PC-3 (cell line): ENCODE measurements around the gene HOXC12. TPM values are rescaled to one million over a fixed set of nuclear protein-coding genes. Genes with fewer than 3 reads are reported as not detected.

ENCODE experiments used
- ATAC-seq: fragments of 200-7000 bp; cut with Tn5 transposase; 2 replicates; pipeline ENCODE4 v1.9.1; 2020; ENCODE audit warnings: mild to moderate bottlenecking, moderate library complexity
- BruUV-seq: library from RNA; stranded (reverse); fragments of 400-500 nt; replicated peaks from 2 replicates; lab custom pipeline; 2021; lab: Mats Ljungman, UMichigan
- CTCF ChIA-PET: fragments of 300-600 bp; sonication (Branson Sonifier 250); formaldehyde crosslinking; loops from one replicate; lab custom pipeline; 2022; ENCODE audit warnings: antibody characterized with exemption; lab: Charles Lee
- POLR2A ChIA-PET: fragments of 300-600 bp; sonication (Branson Sonifier 250); formaldehyde crosslinking; loops from one replicate; lab custom pipeline; 2022; ENCODE audit warnings: antibody characterized with exemption; ENCODE audit not compliant: unreplicated experiment; lab: Charles Lee
- DNase-seq: peaks from one replicate; pipeline ENCODE4 v3.0.0-alpha.2; 2015
- H2AFZ ChIP-seq: fragments of 300-600 bp; sonication (generic); 2 replicates; pipeline ENCODE4 v1.6.0; 2016; ENCODE audit warnings: antibody characterized with exemption, low read length
- H3F3A ChIP-seq: fragments of 300-600 bp; sonication (generic); one replicate; pipeline ENCODE4 v1.6.0; 2017; ENCODE audit warnings: antibody characterized with exemption, low read length, control low read depth, mild to moderate bottlenecking; ENCODE audit not compliant: unreplicated experiment
- H3K27ac ChIP-seq: fragments of 300-600 bp; sonication (generic); 2 replicates; pipeline ENCODE4 v1.5.1; 2016; ENCODE audit warnings: mild to moderate bottlenecking, low read length
- H3K27me3 ChIP-seq: fragments of 300-600 bp; sonication (generic); 2 replicates; pipeline ENCODE4 v1.6.1; 2016; ENCODE audit warnings: low read length, mixed read lengths
- H3K36me3 ChIP-seq: fragments of 300-600 bp; sonication (generic); 2 replicates; pipeline ENCODE4 v1.6.1; 2016; ENCODE audit warnings: low read depth, mixed run types, low read length, mixed read lengths
- H3K4me1 ChIP-seq: fragments of 300-600 bp; sonication (generic); 2 replicates; pipeline ENCODE4 v1.5.1; 2016; ENCODE audit warnings: low read length; ENCODE audit not compliant: insufficient read depth
- H3K4me2 ChIP-seq: fragments of 300-600 bp; sonication (generic); 2 replicates; pipeline ENCODE4 v1.6.0; 2016; ENCODE audit warnings: low read length
- H3K4me3 ChIP-seq: fragments of 300-600 bp; sonication (generic); 2 replicates; pipeline ENCODE4 v1.5.1; 2016; ENCODE audit warnings: mild to moderate bottlenecking, low read length, mixed read lengths
- H3K79me2 ChIP-seq: fragments of 300-600 bp; sonication (generic); 2 replicates; pipeline ENCODE4 v1.6.1; 2017; ENCODE audit warnings: low read length, mixed read lengths
- H3K9ac ChIP-seq: fragments of 300-600 bp; sonication (generic); 2 replicates; pipeline ENCODE4 v1.6.0; 2016; ENCODE audit warnings: mild to moderate bottlenecking, low read length
- H3K9me2 ChIP-seq: fragments of 300-600 bp; sonication (generic); replicated peaks from 2 replicates; pipeline ENCODE4 v1.6.1; 2016; ENCODE audit warnings: mixed run types, low read length, mixed read lengths
- H3K9me3 ChIP-seq: fragments of 300-600 bp; sonication (generic); 2 replicates; pipeline ENCODE4 v1.6.1; 2016; ENCODE audit warnings: low read length, mixed read lengths
- H4K20me1 ChIP-seq: fragments of 300-600 bp; sonication (generic); 2 replicates; pipeline ENCODE4 v1.6.1; 2016; ENCODE audit warnings: low read length, mixed read lengths
- CTCF ChIP-seq: fragments of 300-600 bp; sonication (generic); conservative IDR thresholded peaks from 2 replicates; pipeline ENCODE4 v1.5.1; 2017; ENCODE audit warnings: antibody characterized with exemption, low read depth, mild to moderate bottlenecking, low read length
- EZH2 ChIP-seq: fragments of 300-600 bp; sonication (generic); IDR thresholded peaks from one replicate; pipeline ENCODE4 v1.6.1; 2017; ENCODE audit warnings: antibody characterized with exemption, mild to moderate bottlenecking, low read length; ENCODE audit not compliant: unreplicated experiment
- EZH2phosphoT487 ChIP-seq: fragments of 300-600 bp; sonication (generic); IDR thresholded peaks from 2 replicates; pipeline ENCODE4 v1.6.1; 2018; ENCODE audit warnings: mild to moderate bottlenecking, antibody characterized with exemption, low read length, borderline replicate concordance
- intact Hi-C: fragments of 100-400 bp; cut with micrococcal nuclease; formaldehyde crosslinking; loops from 2 replicates; pipeline ENCODE4 v1.9.0; 2023
- microRNA-seq: library from miRNA; unstranded; fragments of <30 nt; microRNA quantifications from one replicate; pipeline ENCODE4 v1.1.0, GENCODE V29; 2020; ENCODE audit not compliant: unreplicated experiment
- total RNA-seq: library from RNA; depleted of rRNA; stranded (reverse); fragments of >200 nt; gene quantifications from 2 replicates; pipeline ENCODE4 v1.2.3, GENCODE V29; 2014; rRNA removed

The HOXC12 gene
- total RNA-seq, 1 experiment from 2014 or later = 0.33 TPM

GRCh38 chr12:54008260-54008552 is 53.5 kb downstream of the HOXC12 start:
- TF ChIP-seq CTCF (no peak), EZH2phosphoT487 (no peak), EZH2 (no peak)
- no peaks in the 10 kb centered on the region for H3K9me2 ChIP-seq
- ChIA-PET CTCF (interaction anchor here (0.6 to 1.2 kb wide), 2 partner anchors 9 to 193 kb away, joined by 3 to 21 read pairs; no protein-coding TSS in a partner anchor), POLR2A (no interaction called here)
- H3K27me3 ChIP-seq = no peaks in the 10 kb centered on the region
- no peak overlapping the region for H3K9ac ChIP-seq
- intact Hi-C loops = no loop called here
- H3K79me2 ChIP-seq = peaks cover 24% of the 10 kb centered on the region
- no peak for DNase-seq
- peak overlapping the region; percentile 78 for H3K4me3 ChIP-seq
- H3K9me3 ChIP-seq = no peaks in the 10 kb centered on the region
- no peaks in the 10 kb centered on the region for H3F3A ChIP-seq
- no TSS peak for BruUV-seq
- peaks cover 43% of the 10 kb centered on the region for H3K4me1 ChIP-seq
- no peak overlapping the region for H3K27ac ChIP-seq
- H3K4me2 ChIP-seq = peak overlapping the region; percentile 47
- no peak overlapping the region for H2AFZ ChIP-seq
- H3K36me3 ChIP-seq = no peaks in the 10 kb centered on the region
- H4K20me1 ChIP-seq = no peaks in the 10 kb centered on the region
- no peak for ATAC-seq

Small RNA genes within 50 kb of the gene (microRNA-seq; reads per million reads assigned to microRNA genes)
- 112 reads per million, percentile 64 among the genes with 10 or more reads in this experiment for gene MIR196A2

Other genes starting within 250 kb of the HOXC12 start
- gene CALCOCO1, start 227.5 kb upstream of the HOXC12 start, total RNA-seq = 20.4 and 30.6 TPM in 2 replicates
- not detected in 2 replicates for gene CISTR, start 202.9 kb upstream of the HOXC12 start, total RNA-seq
- 7.8 and 9.0 TPM in 2 replicates for gene HOXC13, start 16.1 kb upstream of the HOXC12 start, total RNA-seq
- gene HOXC11, start 18.2 kb downstream of the HOXC12 start, total RNA-seq = 0.84 and 1.2 TPM in 2 replicates
- gene HOTAIR, start 20.1 kb downstream of the HOXC12 start, total RNA-seq = 3.5 and 4.3 TPM in 2 replicates
- 0.69 and 2.9 TPM in 2 replicates for gene HOXC10, start 30.2 kb downstream of the HOXC12 start, total RNA-seq
- gene HOXC9, start 45.3 kb downstream of the HOXC12 start, total RNA-seq = 1.5 and 1.8 TPM in 2 replicates
- 1.1 and 2.4 TPM in 2 replicates for gene HOXC8, start 54.1 kb downstream of the HOXC12 start, total RNA-seq
- 2.8 and 5.3 TPM in 2 replicates for gene HOXC6, start 73.5 kb downstream of the HOXC12 start, total RNA-seq
- 0.26 and 0.29 TPM in 2 replicates for gene HOXC5, start 78.1 kb downstream of the HOXC12 start, total RNA-seq
- gene HOXC4, start 98.9 kb downstream of the HOXC12 start, total RNA-seq = 1.8 and 2.6 TPM in 2 replicates
- gene SMUG1, start 234.1 kb downstream of the HOXC12 start, total RNA-seq = 69.8 and 93.5 TPM in 2 replicates